ENCODE measurements around the gene TCEA3. TPM values are rescaled to one million over a fixed set of nuclear protein-coding genes. Genes with fewer than 3 reads are reported as not detected.

TCEA3 gene
- total and polyA plus RNA-seq, 12 donors, result 25.1 to 93.0 (median 67.2) TPM

DNA sequence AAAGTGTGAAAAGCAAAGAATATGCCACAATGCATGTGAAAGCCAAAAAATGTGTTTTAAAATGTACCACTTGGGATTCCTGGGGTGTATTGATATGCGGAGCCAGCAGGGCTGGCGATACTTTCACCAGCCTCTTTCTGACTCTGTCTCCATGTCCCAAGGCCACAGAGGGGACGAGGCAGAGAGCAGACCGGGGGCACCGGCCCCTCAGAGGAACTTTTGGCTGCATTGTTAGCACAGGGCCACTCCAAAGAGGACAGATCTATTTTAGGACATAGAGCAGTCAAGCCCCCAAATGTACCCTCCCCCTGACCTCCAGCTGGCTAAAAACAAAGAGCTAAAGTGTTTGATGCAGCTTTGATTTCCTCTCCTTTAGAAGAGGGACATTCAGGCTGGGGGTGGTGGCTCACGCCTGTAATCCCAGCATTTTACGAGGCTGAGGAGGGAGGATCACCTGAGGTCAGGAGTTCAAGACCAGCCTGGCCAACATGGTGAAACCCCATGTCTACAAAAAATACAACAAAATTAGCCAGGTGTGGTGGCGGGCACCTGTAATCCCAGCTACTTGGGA is 29.3 kb downstream of the TCEA3 start:
- peak overlapping the region; percentile 37 to 90 (median 82) for H3K27ac ChIP-seq
- peaks cover 0 to 3% (median 0%) of the 10 kb centered on the region in 11 donors for H3K9me3 ChIP-seq

DNA sequence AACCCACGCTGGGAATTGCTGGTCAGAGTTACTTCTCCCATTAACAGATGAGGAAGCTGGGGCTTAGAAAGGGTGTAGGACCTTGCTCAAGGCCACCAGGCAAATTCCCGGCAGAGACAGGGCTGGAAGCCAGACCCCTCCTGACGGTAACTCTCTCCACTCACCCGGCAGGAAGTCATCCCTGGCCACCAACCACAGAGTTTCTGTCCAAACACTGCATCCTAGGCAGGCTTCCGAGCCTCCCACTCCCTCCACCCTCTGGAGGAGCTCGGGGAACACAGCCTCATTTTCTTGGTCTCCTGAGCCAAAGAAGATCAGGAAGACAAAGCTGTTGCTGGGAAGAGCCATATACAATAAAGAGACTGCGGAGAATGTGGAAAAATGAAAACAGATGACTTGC is 29.9 kb downstream of the TCEA3 start:
- H3K27ac ChIP-seq, result peak overlapping the region; percentile 37 to 90 (median 82)
- peaks cover 2 to 43% (median 27%) of the 10 kb centered on the region in 9 donors for H3K4me1 ChIP-seq
- intact Hi-C loops (cut with DNase I), result loop anchor here in 1 of 10 donors (2.0 kb wide), 1 partner anchor 26 kb away; the partner anchor contains the start of gene ZNF436
- peak; percentile 76 to 86 for DNase-seq
- no peak overlapping the region for H3K4me3 ChIP-seq
- H3K9me3 ChIP-seq, result peaks cover 0 to 3% (median 0%) of the 10 kb centered on the region in 11 donors
- H3K27me3 ChIP-seq, result no peaks in the 10 kb centered on the region
- 15 to 17% methylated on average over 7 of the region's 7 CpGs for WGBS, 2 donors
- TF ChIP-seq, protein P1, sequence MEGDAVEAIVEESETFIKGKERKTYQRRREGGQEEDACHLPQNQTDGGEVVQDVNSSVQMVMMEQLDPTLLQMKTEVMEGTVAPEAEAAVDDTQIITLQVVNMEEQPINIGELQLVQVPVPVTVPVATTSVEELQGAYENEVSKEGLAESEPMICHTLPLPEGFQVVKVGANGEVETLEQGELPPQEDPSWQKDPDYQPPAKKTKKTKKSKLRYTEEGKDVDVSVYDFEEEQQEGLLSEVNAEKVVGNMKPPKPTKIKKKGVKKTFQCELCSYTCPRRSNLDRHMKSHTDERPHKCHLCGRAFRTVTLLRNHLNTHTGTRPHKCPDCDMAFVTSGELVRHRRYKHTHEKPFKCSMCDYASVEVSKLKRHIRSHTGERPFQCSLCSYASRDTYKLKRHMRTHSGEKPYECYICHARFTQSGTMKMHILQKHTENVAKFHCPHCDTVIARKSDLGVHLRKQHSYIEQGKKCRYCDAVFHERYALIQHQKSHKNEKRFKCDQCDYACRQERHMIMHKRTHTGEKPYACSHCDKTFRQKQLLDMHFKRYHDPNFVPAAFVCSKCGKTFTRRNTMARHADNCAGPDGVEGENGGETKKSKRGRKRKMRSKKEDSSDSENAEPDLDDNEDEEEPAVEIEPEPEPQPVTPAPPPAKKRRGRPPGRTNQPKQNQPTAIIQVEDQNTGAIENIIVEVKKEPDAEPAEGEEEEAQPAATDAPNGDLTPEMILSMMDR (IDR thresholded peaks at IDR 0.05), result peak in 2 of 9 donors; percentile 21 to 23
- peaks cover 0 to 16% (median 0%) of the 10 kb centered on the region in 9 donors for H3K36me3 ChIP-seq
- ATAC-seq, result peak; percentile 81 to 89 (median 86)

More for the DNA sequence above, 29.3 kb downstream of the TCEA3 start:
- ATAC-seq, result peak in 4 of 8 donors; percentile 4 to 25 (median 18)
- no peak for DNase-seq
- Histone ChIP-seq H3K4me1 (peaks cover 2 to 43% (median 27%) of the 10 kb centered on the region in 9 donors), H3K27me3 (no peaks in the 10 kb centered on the region), H3K36me3 (peaks cover 0 to 16% (median 0%) of the 10 kb centered on the region in 9 donors), H3K4me3 (peak overlapping the region in 1 of 10 donors; percentile 6)
- TF ChIP-seq, protein P1 (IDR thresholded peaks at IDR 0.05), result no peak
- 29 to 42% methylated on average over 8 of the region's 8 CpGs for WGBS, 2 donors
- intact Hi-C loops (cut with DNase I), result loop anchor here in 1 of 10 donors (2.0 kb wide), 1 partner anchor 26 kb away; the partner anchor contains the start of gene ZNF436

DNA sequence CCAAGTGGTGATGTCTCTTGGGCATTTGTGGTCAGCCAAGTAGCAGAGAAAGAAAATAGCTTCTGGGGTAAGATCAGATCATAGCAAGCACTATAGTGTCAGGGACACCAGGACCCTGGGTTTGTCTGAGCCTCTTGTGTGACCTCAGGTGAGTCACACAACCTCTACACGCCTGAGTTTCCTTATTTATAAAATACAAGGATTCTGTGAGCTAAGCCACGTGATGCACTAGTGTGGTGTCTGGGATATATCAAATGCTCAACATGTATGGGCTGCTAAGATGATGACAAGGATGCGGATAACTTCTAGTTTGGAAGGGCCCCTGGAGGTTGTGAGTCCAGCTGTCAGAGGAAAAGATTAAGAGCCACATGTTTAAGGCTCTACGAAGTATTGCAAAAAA is 30.4 kb downstream of the TCEA3 start:
- peak; percentile 37 to 67 (median 64) for ATAC-seq
- DNase-seq, result no peak
- Histone ChIP-seq H3K27me3 (no peaks in the 10 kb centered on the region), H3K9me3 (peaks cover 0 to 1% (median 0%) of the 10 kb centered on the region in 11 donors), H3K4me1 (peaks cover 2 to 43% (median 27%) of the 10 kb centered on the region in 9 donors), H3K27ac (peak overlapping the region in 9 of 10 donors; percentile 72 to 90 (median 82)), H3K4me3 (no peak overlapping the region), H3K36me3 (peaks cover 0 to 16% (median 0%) of the 10 kb centered on the region in 9 donors)
- intact Hi-C loops (cut with DNase I), result loop anchor here in 1 of 10 donors (2.0 kb wide), 1 partner anchor 25 kb away; the partner anchor contains the start of gene ZNF436
- 26 to 42% methylated on average over 4 of the region's 4 CpGs for WGBS, 2 donors
- TF ChIP-seq, protein P1 (IDR thresholded peaks at IDR 0.05), result no peak

DNA sequence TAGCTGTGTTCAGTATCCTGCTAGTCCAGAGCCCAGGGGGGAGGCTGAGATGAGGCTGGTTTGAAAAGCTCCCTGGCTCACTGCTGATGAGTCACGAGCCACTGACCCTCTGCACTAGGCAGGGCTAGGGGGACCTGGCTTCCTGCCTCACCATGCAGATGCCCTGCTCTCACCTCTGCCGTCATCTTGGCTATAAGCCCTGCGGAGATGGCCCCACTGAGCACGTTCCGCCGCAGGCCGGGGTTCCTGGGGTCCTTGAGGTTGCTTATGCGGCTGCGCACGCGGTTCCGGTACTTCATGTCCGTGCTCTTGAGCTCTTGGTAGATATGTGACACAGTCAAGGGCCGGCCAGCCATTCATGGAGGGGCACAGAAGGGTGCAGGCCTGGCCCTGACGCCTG is 30.8 kb downstream of the TCEA3 start:
- peak overlapping the region in 9 of 10 donors; percentile 72 to 90 (median 82) for H3K27ac ChIP-seq
- H3K4me1 ChIP-seq, result peaks cover 2 to 42% (median 27%) of the 10 kb centered on the region in 9 donors
- no peak overlapping the region for H3K4me3 ChIP-seq
- DNase-seq (peak; percentile 59 to 60), ATAC-seq (peak; percentile 61 to 77 (median 72))
- peaks cover 0 to 16% (median 0%) of the 10 kb centered on the region in 9 donors for H3K36me3 ChIP-seq
- WGBS, 2 donors, result 36 to 60% methylated on average over 15 of the region's 15 CpGs
- no peaks in the 10 kb centered on the region for H3K9me3 ChIP-seq
- H3K27me3 ChIP-seq, result no peaks in the 10 kb centered on the region
- TF ChIP-seq, protein P1 (IDR thresholded peaks at IDR 0.05), result no peak
- intact Hi-C loops (cut with DNase I), result loop anchor here in 1 of 10 donors (2.0 kb wide), 1 partner anchor 25 kb away; the partner anchor contains the start of gene ZNF436
